Left ventricle myocardium inferior (tissue), 1 donor: Measurements from ENCODE around the gene ADGRA1. TPM values are rescaled to one million over a fixed set of nuclear protein-coding genes. Genes with fewer than 3 reads are reported as not detected.

Source experiments
- DNase-seq: peaks from one replicate; pipeline ENCODE4 v3.0.0-alpha.2; 2020
- H3K27ac ChIP-seq: fragments of 200-600 bp; replicated peaks from 2 replicates; pipeline ENCODE4 v1.8.0; 2021
- H3K27me3 ChIP-seq: fragments of 200-600 bp; 2 replicates; pipeline ENCODE4 v1.8.0; 2021; ENCODE audit warnings: low read depth
- H3K36me3 ChIP-seq: fragments of 200-600 bp; 2 replicates; pipeline ENCODE4 v1.8.0; 2021
- H3K4me1 ChIP-seq: fragments of 200-600 bp; 2 replicates; pipeline ENCODE4 v1.8.0; 2021
- H3K4me3 ChIP-seq: fragments of 200-600 bp; 2 replicates; pipeline ENCODE4 v1.8.0; 2021; ENCODE audit warnings: mild to moderate bottlenecking, moderate library complexity
- H3K9me3 ChIP-seq: fragments of 200-600 bp; replicated peaks from 2 replicates; pipeline ENCODE4 v1.8.0; 2021
- CTCF ChIP-seq: fragments of 200-600 bp; IDR thresholded peaks from 2 replicates; pipeline ENCODE4 v1.8.0; 2021; ENCODE audit warnings: antibody characterized with exemption, mild to moderate bottlenecking, borderline replicate concordance
- intact Hi-C: fragments of 100-400 bp; cut with micrococcal nuclease; formaldehyde crosslinking; loops from one replicate; pipeline ENCODE4 v1.11.0; 2022
- total RNA-seq: library from RNA; stranded (reverse); fragmentation: NEBNext Ultra II Directional; extraction: Animal tissue kit (Norgen Biotek cat#: 25700); gene quantifications from one replicate; pipeline ENCODE4 v1.2.1, GENCODE V29; 2021
- donor health status: DM: no; HTN: yes; CAD: no; lungs with severe emphysema.

Gene ADGRA1
- total RNA-seq, 1 donor from 2014 or later: not detected

DNA sequence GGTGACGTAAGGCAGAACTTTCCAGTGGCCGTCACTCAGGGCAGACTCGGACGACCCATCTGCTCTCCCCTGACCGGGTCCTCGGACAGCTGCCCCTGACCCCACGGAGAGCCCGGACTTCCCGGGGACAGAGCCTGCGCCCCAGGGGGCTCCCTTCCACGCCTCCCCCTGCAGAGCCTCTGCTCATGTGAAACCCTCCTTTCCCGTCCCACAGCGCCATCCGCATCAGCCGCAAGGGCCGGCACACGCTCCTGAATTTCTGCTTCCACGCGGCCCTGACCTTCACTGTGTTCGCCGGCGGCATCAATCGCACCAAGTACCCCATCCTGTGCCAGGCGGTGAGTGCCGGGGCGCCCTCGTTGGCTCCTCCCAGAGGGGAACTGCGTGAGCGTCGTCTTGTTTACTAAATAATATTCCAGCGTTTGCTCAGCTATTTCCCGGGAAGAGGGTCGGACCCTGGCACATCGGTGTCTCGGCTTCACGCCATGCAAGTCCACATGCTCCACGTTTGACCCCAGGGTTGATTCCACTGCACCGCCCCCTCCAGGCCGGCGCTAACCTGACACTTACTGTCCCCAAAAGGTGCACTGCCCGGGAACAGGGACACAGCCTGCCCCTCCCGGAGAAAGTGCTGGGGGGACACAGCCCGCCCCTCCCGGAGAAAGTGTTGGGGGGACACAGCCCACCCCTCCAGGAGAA, 10.9 kb downstream of the ADGRA1 start:
- DNase-seq: no peak
- peaks cover 100% of the 10 kb centered on the region for H3K27me3 ChIP-seq
- TF ChIP-seq CTCF: no peak
- no peaks in the 10 kb centered on the region for H3K9me3 ChIP-seq
- H3K36me3 ChIP-seq: no peaks in the 10 kb centered on the region
- intact Hi-C loops: no loop called here
- no peaks in the 10 kb centered on the region for H3K4me1 ChIP-seq
- H3K27ac ChIP-seq: no peak overlapping the region
- no peak overlapping the region for H3K4me3 ChIP-seq

GRCh38 chr10:133099571-133099970, 11.8 kb downstream of the ADGRA1 start:
- no peak overlapping the region for H3K27ac ChIP-seq
- H3K9me3 ChIP-seq: no peaks in the 10 kb centered on the region
- no peaks in the 10 kb centered on the region for H3K4me1 ChIP-seq
- peaks cover 100% of the 10 kb centered on the region for H3K27me3 ChIP-seq
- H3K36me3 ChIP-seq: no peaks in the 10 kb centered on the region
- DNase-seq: no peak
- H3K4me3 ChIP-seq: no peak overlapping the region
- intact Hi-C loops: no loop called here
- TF ChIP-seq CTCF: no peak

GRCh38 chr10:133100186-133100585, 12.5 kb downstream of the ADGRA1 start:
- H3K27ac ChIP-seq: no peak overlapping the region
- no peaks in the 10 kb centered on the region for H3K36me3 ChIP-seq
- no peak for DNase-seq
- no peaks in the 10 kb centered on the region for H3K9me3 ChIP-seq
- no peak for TF ChIP-seq CTCF
- no peak overlapping the region for H3K4me3 ChIP-seq
- intact Hi-C loops: no loop called here
- no peaks in the 10 kb centered on the region for H3K4me1 ChIP-seq
- peaks cover 100% of the 10 kb centered on the region for H3K27me3 ChIP-seq

GRCh38 chr10:133100706-133101415, 13.1 kb downstream of the ADGRA1 start:
- Histone ChIP-seq H3K36me3 (no peaks in the 10 kb centered on the region), H3K27ac (no peak overlapping the region), H3K4me3 (no peak overlapping the region), H3K27me3 (peaks cover 100% of the 10 kb centered on the region), H3K4me1 (no peaks in the 10 kb centered on the region), H3K9me3 (no peaks in the 10 kb centered on the region)
- TF ChIP-seq CTCF: no peak
- intact Hi-C loops: no loop called here
- DNase-seq: no peak

DNA sequence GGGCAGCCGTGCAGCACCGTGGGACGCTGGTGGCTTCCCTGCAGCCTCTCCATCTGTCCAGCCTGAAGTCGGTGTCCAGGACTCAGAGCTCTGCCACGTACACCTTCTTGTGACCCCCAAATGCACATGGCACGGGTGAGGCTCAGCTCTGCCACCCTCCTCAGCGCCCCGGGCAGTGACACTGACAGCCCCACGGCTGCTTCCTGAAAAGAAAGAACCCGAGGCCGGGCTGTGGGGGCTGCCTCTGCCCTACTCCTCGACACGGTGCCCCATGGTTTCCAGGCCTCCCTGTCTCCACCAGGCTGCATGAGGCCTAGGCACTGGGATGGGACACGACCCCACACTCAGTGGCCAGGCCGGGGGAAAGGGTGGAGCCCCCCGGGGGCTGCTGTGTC, 13.7 kb downstream of the ADGRA1 start:
- Histone ChIP-seq H3K4me3 (no peak overlapping the region), H3K4me1 (no peaks in the 10 kb centered on the region), H3K36me3 (no peaks in the 10 kb centered on the region), H3K9me3 (peaks cover 2% of the 10 kb centered on the region), H3K27me3 (peaks cover 100% of the 10 kb centered on the region), H3K27ac (no peak overlapping the region)
- no peak for TF ChIP-seq CTCF
- DNase-seq: no peak
- intact Hi-C loops: no loop called here
